NK-92 (cell line): ENCODE data around the gene LMO4.

Experiments
- DNase-seq: peaks from one replicate; lab custom pipeline; 2025; ENCODE audit not compliant: unreplicated experiment; lab: John Stamatoyannopoulos, UW

The LMO4 gene

GRCh38 chr1:87327376-87328271 lies 1.1 kb upstream of the LMO4 start:
- no peak for DNase-seq

DNA sequence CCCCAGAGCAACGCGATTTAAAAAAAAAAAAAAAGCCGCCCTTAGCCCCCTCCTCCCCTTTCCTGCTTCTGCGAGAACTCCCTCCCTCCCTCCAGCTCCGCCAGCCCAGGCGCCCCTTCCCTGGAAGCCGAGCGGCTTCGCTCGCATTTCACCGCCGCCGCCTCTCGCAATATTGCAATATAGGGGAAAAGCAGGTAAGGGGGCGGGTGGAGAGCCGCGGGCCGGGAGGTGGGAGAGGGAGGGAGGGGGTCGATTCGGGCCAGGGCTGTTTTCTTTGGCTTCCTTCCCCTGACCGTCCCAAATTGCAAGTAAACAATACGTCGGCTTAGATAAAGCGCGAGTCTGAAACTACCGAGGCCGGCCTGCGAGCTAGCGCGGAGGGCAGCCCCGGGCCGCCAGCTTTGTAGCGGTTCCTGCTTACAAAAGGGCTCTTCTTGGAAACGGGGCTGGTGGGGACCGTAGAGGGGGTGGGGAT lies 408 bp downstream of the LMO4 start:
- no peak for DNase-seq

DNA sequence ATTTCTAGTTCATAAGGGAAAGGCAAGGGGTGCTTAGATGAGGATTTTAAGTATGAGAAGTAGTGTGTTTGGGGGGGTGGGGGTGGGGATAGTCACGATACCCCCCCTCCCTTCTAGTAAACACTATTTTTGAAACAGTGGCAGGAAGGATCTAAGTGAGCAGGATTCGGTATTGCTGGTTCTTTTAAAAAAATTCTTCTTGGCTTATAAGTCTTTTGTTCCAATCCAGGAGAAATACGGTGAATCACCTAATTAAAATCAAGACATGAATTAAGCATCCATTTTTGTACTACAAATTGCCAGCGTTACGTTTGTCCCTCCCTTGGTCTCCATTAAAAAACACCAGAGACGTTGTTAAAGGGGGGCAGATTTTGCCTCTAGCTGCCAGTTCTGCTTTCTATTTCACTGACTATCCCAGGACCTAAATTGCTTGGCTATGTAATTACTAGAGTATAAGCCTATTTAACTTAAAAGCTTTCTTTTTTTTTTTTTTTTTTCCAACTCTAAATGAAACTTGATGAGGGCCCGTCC lies 911 bp downstream of the LMO4 start:
- DNase-seq, result no peak

DNA sequence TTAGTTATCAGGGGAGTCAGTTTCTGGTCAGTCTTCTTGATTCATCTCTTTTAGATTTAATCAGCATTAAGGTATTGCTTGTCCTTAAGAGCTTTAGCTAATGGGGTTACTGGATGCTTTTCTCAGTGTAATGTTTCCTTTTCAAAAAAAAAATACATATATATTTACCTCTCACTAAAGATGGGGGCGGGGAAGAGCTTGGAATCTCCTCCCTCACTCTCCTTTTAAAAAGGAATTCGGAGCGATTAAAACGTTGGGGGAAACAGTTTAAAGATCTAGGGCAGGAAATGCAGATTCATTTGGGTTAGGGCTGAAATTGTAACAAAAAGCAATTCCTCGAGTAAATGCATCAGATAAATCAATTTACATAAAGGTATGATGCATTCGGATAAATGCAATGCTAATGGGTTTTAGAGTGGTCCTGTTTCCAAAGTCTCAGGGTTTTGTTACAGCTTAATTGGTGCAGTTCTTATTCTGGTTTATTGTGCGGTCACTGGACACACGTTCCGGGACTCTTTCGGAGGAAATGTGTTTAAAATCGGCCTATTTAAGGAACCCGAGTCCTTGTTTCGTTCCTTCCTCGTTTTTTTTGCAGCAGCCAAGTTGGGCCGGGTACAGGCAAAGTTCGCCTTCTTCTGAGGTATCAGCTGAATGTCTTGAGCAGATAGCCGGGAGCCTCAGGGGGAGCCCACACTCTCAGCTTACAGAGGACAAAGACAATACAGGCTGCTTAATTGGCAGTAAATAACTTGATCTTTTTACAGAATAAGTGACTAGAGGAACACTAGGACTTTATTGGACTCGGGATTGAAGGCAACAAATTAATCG lies 1.6 kb downstream of the LMO4 start:
- no peak for DNase-seq

DNA sequence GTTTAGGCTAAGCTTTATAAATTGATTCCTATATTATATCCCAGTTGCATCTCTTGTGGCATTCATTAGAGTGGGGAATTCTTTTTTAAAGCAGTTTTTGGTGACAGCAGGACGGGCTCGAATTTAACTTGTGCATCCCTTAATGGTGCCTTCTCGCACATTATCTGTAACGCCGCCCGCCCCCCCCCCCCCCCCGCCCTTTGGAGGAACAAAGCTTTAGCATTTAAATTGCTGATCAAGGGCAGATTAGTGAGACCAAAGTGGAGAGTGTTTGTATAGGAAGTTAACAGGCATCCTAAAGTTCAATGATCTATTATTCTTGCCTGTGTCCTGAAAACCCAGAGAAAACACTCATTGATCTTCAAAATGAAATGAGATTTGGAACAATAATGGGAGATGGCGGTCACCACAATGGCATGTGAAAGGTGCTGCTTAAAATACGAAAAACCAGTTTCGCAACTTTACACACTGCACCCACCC lies 2.2 kb downstream of the LMO4 start:
- no peak for DNase-seq

- DNase-seq, result no peak
Measured at GRCh38 chr1:87331365-87332241, 2.9 kb downstream of the LMO4 start.

- DNase-seq, result no peak
Measured at GRCh38 chr1:87333692-87334347, 5.1 kb downstream of the LMO4 start.

DNA sequence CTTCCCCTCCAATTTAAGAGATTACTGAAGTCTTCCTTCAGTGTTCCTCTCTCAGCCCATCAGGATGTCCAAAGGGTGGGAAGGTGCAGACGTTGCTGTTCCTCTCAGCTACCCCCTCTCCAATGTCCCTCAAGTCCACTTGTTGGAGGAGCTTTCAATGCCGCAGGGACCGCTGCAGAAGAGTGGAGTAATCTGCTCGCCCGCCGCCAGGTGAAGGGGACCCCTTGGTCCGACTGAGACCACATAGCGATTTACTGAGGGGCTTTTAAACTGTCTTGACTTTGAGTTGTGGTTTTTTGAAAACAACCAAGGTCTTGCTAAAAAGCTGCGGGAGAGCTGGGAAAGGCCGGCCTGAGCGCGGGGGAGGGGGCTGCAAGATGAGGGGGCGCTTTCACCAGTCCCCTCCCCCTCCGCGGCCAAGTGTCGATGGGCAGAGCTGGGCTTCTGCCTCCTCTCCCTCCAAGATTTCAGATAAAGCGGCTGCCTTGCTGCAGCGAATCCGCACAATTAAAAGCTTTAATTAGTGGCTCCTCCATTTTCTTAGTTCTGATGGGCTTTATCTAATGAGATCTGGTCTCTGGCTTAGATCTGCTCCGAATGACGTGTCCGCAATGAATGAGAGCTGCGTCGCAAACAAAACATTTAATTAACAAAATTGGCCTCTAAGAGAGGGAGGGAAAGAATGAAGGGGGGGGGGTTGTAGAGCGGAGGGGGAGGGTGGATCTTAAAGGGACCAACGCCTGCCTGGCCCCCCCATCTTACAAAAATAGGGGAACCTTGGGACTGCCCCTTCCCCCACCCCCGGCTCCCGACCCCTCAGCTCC lies 5.9 kb downstream of the LMO4 start:
- DNase-seq, result no peak

DNA sequence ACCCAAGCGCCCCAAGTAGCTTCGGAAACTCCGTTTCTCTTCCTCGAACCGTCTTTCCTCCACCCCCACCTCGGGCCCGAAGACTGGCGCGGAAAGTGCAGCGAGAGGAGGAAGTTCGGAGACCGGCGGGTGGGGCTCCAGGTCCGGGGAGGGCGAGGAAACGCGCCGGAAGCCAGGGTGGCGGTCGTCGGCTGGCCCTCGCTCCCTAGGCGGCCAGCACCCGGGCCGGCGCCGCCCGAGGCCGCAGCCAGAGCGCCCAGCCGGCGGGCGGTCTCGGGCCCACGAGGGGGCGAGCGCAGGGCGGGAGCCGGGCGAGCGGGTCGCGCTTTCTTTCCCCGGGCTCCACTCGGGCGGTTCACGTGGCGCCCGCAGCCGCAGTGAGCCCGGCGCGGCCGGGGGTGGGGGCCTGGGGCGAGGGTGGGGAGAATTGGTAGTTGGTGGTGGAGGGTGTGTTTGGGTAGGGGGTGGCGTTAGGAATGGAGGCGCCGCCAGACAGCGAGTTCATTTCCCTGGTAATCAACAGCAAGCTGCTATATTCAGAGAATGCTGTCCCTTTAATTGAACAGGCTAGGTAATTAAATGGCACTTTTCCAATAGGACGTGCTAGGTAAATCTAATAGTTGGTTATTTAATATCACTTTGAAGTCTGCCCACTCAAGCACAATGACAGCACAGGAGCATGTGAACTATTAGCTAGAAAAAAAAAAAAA lies 6.7 kb downstream of the LMO4 start:
- no peak for DNase-seq

DNA sequence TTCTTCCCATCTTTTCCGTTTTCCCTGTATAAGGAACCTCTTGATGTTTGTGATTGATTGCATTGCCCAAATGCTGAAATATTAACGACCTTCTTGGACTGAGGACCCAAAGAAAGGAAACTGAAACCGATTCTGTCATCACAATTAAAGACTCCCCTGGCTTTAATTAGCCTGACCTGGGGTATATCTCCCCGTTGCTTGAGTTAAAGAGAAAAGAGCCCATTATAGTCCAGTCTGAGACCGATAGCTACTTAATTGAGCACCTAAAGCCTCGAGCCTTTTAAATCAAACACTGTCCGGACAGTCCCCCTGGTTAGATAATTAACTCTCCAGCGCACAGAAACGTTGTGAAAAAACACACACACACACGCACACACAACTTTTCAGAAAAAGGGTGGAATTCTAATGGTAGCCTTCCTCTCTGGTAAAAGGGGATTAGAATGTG lies 8.0 kb downstream of the LMO4 start:
- DNase-seq, result no peak

GRCh38 chr1:87337606-87338005 lies 8.9 kb downstream of the LMO4 start:
- DNase-seq, result no peak

GRCh38 chr1:87338566-87338965 lies 9.9 kb downstream of the LMO4 start:
- DNase-seq, result no peak

- no peak for DNase-seq
Measured at GRCh38 chr1:87344231-87344630, 15.6 kb downstream of the LMO4 start.

- no peak for DNase-seq
Measured at GRCh38 chr1:87346130-87346814, 17.6 kb downstream of the LMO4 start.

DNA sequence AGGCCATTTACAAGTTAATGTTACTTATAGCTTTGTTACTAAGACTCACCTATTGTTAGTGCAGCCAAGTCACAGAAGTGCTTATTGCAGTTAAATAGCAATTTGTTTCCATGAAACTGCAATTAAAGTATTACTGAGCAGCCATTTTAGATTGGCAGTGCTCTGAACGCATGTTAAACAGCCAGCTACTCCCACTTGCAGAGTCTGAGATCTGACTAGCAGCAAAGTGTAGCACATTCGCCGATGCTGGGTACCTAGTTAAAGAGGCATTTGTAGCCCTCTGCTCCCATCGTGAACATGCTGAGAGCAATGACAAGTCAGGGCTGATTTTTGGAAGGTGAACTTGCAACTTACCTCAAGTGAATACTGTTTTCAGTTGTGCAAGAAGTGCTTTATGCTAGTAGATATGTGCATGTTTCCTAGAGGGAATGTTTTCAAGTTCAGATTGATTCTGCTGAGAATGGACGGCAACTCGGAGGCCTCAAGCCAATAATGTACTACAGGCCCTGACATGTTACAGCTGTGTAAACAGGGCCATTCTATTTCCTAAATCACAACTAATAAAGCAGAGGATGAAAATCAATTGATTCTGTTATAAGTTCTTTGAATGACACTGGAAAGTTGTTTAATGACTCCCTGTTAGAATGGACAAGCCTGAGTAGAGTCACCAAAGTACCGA lies 19.8 kb downstream of the LMO4 start:
- DNase-seq, result no peak

- no peak for DNase-seq
Measured at GRCh38 chr1:87349036-87349435, 20.4 kb downstream of the LMO4 start.

DNA sequence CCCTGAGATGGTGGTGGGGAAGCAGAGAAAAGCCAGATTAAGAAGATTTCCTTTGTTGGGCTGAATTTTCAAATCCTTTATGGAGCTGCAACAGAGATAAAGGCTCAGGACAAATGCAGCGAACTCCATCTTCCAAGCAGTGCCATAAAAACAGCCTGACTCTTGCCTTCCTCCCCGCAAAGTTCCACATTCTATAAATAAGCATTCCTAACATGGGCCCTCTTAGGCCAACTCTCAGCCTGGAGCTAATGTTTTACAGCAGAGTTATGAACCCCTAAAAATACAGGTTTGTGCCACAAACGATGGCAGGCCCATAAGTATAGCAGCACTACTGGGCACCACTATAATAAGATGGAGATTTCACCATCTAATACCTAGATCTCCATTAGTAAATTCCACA lies 27.2 kb downstream of the LMO4 start:
- DNase-seq, result no peak
